Liver (tissue), 9 donors: ENCODE measurements around the gene SNRPA1. TPM values are rescaled to one million over a fixed set of nuclear protein-coding genes. Genes with fewer than 3 reads are reported as not detected.

Experiments
- DNase-seq: peaks from one replicate; pipeline ENCODE4 v3.0.0-alpha.2; 2017; ENCODE audit warnings: low spot score
- H3K27ac ChIP-seq, 2 donors: one replicate each; pipeline ENCODE4 v1.7.0; 2013; ENCODE audit warnings: inconsistent platforms in 2 of 2, low read length in 2 of 2, control low read depth in 1 of 2, low read depth in 1 of 2, mild to moderate bottlenecking in 1 of 2
- H3K27me3 ChIP-seq, 4 donors: one replicate each; pipeline versions ENCODE4 v1.6.1 to v1.7.0; 2013; ENCODE audit warnings: low read length in 3 of 4, inconsistent platforms in 1 of 4, mild to moderate bottlenecking in 1 of 4, moderate library complexity in 1 of 4; ENCODE audit not compliant: control insufficient read depth in 4 of 4, insufficient read depth in 4 of 4
- H3K36me3 ChIP-seq, 4 donors: one replicate each; pipeline versions ENCODE4 v1.6.1 to v1.7.0; 2013; ENCODE audit warnings: low read length in 3 of 4, mild to moderate bottlenecking in 3 of 4, low read depth in 1 of 4, moderate library complexity in 1 of 4; ENCODE audit not compliant: control insufficient read depth in 4 of 4, insufficient read depth in 3 of 4
- H3K4me1 ChIP-seq, 4 donors: one replicate each; pipeline versions ENCODE4 v1.6.1 to v1.7.0; 2013; ENCODE audit warnings: low read length in 3 of 4, mild to moderate bottlenecking in 3 of 4, moderate library complexity in 1 of 4; ENCODE audit not compliant: control insufficient read depth in 4 of 4, insufficient read depth in 4 of 4
- H3K4me3 ChIP-seq, 3 donors: one replicate each; pipeline versions ENCODE4 v1.6.1 to v1.7.0; 2013; ENCODE audit warnings: low read length in 3 of 3, control low read depth in 1 of 3, low read depth in 1 of 3, mild to moderate bottlenecking in 1 of 3
- H3K9ac ChIP-seq, 2 donors: one replicate each; pipeline ENCODE4 v1.7.0; 2013; ENCODE audit warnings: low read length in 2 of 2, mild to moderate bottlenecking in 2 of 2, moderate library complexity in 2 of 2, control low read depth in 1 of 2, low read depth in 1 of 2
- H3K9me3 ChIP-seq, 4 donors: one replicate each; pipeline versions ENCODE4 v1.6.1 to v1.7.0; 2013; ENCODE audit warnings: low read length in 3 of 4; ENCODE audit not compliant: control insufficient read depth in 4 of 4
- EGR1 ChIP-seq, 2 donors: IDR thresholded peaks; 2 replicates each; pipeline ENCODE4 v1.6.1; 2016 to 2018; ENCODE audit warnings: antibody characterized with exemption in 2 of 2, low read depth in 2 of 2
- FOXA1 ChIP-seq: IDR thresholded peaks from 2 replicates; pipeline ENCODE4 v1.6.1; 2016; ENCODE audit warnings: antibody characterized with exemption
- FOXA2 ChIP-seq: IDR thresholded peaks from 2 replicates; pipeline ENCODE4 v1.6.1; 2016; ENCODE audit warnings: antibody characterized with exemption
- GABPA ChIP-seq, 2 donors: IDR thresholded peaks in 1 of 2; conservative IDR thresholded peaks in 1 of 2; 2 replicates each; pipeline ENCODE4 v1.6.1; 2016; ENCODE audit warnings: antibody characterized with exemption in 2 of 2, mild to moderate bottlenecking in 1 of 2, moderate library complexity in 1 of 2
- HNF4A ChIP-seq, 2 donors: conservative IDR thresholded peaks; 2 replicates each; pipeline ENCODE4 v1.6.1; 2016; ENCODE audit warnings: antibody characterized with exemption in 2 of 2, mild to moderate bottlenecking in 2 of 2
- HNF4G ChIP-seq: IDR thresholded peaks from 2 replicates; pipeline ENCODE4 v1.6.1; 2016; ENCODE audit warnings: antibody characterized with exemption
- JUND ChIP-seq, 2 donors: IDR thresholded peaks; 2 replicates each; pipeline ENCODE4 v1.6.1; 2016; ENCODE audit warnings: antibody characterized with exemption in 2 of 2
- NR2F2 ChIP-seq: IDR thresholded peaks from 2 replicates; pipeline ENCODE4 v1.6.1; 2016; ENCODE audit warnings: antibody characterized with exemption
- RAD21 ChIP-seq, 2 donors: IDR thresholded peaks; 2 replicates each; pipeline ENCODE4 v1.6.1; 2016; ENCODE audit warnings: antibody characterized with exemption in 2 of 2, mild to moderate bottlenecking in 2 of 2
- RXRA ChIP-seq, 2 donors: IDR thresholded peaks; 2 replicates each; pipeline ENCODE4 v1.6.1; 2017 to 2018; ENCODE audit warnings: antibody characterized with exemption in 2 of 2, mild to moderate bottlenecking in 1 of 2
- SP1 ChIP-seq: IDR thresholded peaks from 2 replicates; pipeline ENCODE4 v1.6.1; 2018; ENCODE audit warnings: antibody characterized with exemption, mild to moderate bottlenecking
- TAF1 ChIP-seq: conservative IDR thresholded peaks from 2 replicates; pipeline ENCODE4 v1.6.1; 2016; ENCODE audit warnings: antibody characterized with exemption, mild to moderate bottlenecking
- YY1 ChIP-seq: IDR thresholded peaks from 2 replicates; pipeline ENCODE4 v1.6.1; 2016; ENCODE audit warnings: antibody characterized with exemption, mild to moderate bottlenecking
- WGBS: extraction: QIAGEN DNeasy Blood & Tissue Kit; methylation state at CpG from one replicate; pipeline ENCODE4 v1.1.7; 2013; 5-methylcytosine and 5-hydroxymethylcytosine counted together
- polyA plus RNA-seq, 2 donors: library from polyadenylated mRNA; stranded (reverse) in 1 of 2; unstranded in 1 of 2; fragments of 200-250 nt in 1 of 2; fragments of >200 nt in 1 of 2; fragmentation: Nextera tagmentation in 1 of 2; extraction: Ambion mirVana in 1 of 2; gene quantifications; one replicate each; pipeline versions ENCODE4 v1.2.1 to v1.2.3, GENCODE V29; 2013 to 2015
- total RNA-seq, 2 donors: library from RNA; depleted of rRNA; stranded (reverse); fragments of >200 nt; gene quantifications; one replicate each; pipeline ENCODE4 v1.2.3, GENCODE V29; 2014
- TF ChIP-seq, protein P1 (sequence below): IDR thresholded peaks from 2 replicates; pipeline ENCODE4 v1.6.1; 2016; ENCODE audit warnings: antibody characterized with exemption
- TF ChIP-seq, protein P2 (sequence below): IDR thresholded peaks from 2 replicates; pipeline ENCODE4 v1.6.1; 2016; ENCODE audit warnings: antibody characterized with exemption, mild to moderate bottlenecking
- TF ChIP-seq, protein P3 (sequence below): fragments of 150-350 bp; IDR thresholded peaks from 2 replicates; pipeline ENCODE4 v1.5.1; 2017; ENCODE audit warnings: improper control_type of control experiment, low read depth, low read length; ENCODE audit not compliant: missing input control
- TF ChIP-seq, protein P4 (sequence below): IDR thresholded peaks from 2 replicates; pipeline ENCODE4 v1.6.1; 2016; ENCODE audit warnings: antibody characterized with exemption
- TF ChIP-seq, protein P5 (sequence below): IDR thresholded peaks from 2 replicates; pipeline ENCODE4 v1.6.1; 2016; ENCODE audit warnings: antibody characterized with exemption
- donor health status: healthy.
- donor health status: healthy.
- donor health status: healthy.
- donor health status: healthy.
- donor health status: healthy.

Gene SNRPA1
- total and polyA plus RNA-seq, 4 donors = 12.7 to 31.7 (median 18.0) TPM

DNA sequence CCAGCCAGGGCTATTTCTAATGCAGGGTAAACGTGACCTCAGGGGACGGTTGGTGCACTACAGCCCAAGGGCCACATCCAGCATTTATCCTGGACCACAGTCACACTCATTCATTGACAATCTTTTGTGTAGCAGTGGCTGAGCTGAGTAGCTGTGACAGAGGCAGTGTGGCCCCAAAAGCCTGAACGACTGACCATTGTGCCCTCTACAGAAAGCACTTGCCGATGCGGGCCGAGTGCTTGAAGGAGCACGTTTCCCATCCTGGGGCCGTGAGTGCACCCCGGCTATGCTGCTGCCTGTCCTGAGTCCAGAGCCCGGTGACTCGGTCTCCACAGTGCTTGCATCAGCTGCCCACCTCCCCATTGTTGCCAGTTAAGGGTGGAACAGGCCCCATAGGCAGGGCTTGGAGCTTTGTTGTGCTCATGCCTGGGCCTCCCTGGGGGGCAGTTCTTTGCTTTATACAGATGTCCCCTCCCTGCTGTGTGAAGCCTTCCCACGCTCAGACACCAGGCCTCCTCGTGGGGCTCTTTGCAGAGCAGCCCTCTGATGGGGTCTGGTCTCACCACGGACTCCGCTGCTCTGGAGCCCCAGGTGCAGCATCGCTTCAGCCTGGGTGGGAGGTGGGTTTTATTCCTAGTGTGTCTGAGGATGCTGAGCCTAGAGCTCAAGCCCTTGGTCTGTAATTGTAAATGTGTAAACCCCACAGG lies 13.0 kb upstream of the SNRPA1 start:
- H3K36me3 ChIP-seq = peaks cover 6 to 50% (median 23%) of the 10 kb centered on the region in 4 donors
- no peaks in the 10 kb centered on the region for H3K4me1 ChIP-seq
- no peaks in the 10 kb centered on the region for H3K27me3 ChIP-seq
- H3K9me3 ChIP-seq = no peaks in the 10 kb centered on the region
- 85% methylated on average over 16 of the region's 16 CpGs for WGBS
- no peak overlapping the region for H3K27ac ChIP-seq
- no peak overlapping the region for H3K4me3 ChIP-seq
- DNase-seq = no peak
- TF ChIP-seq SP1 (no peak), FOXA1 (no peak), HNF4G (no peak), HNF4A (conservative IDR thresholded peaks at IDR 0.05) (no peak), TAF1 (no peak), FOXA2 (no peak), RAD21 (IDR thresholded peaks at IDR 0.05) (no peak), EGR1 (IDR thresholded peaks at IDR 0.05; ENCODE audit: low read depth in 2 of 2) (no peak), NR2F2 (no peak), GABPA (IDR thresholded peaks at IDR 0.05 in 1 of 2, conservative IDR thresholded peaks at IDR 0.05 in 1 of 2) (no peak), YY1 (no peak), JUND (IDR thresholded peaks at IDR 0.05) (no peak), RXRA (IDR thresholded peaks at IDR 0.05) (no peak)
- TF ChIP-seq, protein P1, sequence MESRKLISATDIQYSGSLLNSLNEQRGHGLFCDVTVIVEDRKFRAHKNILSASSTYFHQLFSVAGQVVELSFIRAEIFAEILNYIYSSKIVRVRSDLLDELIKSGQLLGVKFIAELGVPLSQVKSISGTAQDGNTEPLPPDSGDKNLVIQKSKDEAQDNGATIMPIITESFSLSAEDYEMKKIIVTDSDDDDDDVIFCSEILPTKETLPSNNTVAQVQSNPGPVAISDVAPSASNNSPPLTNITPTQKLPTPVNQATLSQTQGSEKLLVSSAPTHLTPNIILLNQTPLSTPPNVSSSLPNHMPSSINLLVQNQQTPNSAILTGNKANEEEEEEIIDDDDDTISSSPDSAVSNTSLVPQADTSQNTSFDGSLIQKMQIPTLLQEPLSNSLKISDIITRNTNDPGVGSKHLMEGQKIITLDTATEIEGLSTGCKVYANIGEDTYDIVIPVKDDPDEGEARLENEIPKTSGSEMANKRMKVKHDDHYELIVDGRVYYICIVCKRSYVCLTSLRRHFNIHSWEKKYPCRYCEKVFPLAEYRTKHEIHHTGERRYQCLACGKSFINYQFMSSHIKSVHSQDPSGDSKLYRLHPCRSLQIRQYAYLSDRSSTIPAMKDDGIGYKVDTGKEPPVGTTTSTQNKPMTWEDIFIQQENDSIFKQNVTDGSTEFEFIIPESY = no peak
- TF ChIP-seq, protein P2, sequence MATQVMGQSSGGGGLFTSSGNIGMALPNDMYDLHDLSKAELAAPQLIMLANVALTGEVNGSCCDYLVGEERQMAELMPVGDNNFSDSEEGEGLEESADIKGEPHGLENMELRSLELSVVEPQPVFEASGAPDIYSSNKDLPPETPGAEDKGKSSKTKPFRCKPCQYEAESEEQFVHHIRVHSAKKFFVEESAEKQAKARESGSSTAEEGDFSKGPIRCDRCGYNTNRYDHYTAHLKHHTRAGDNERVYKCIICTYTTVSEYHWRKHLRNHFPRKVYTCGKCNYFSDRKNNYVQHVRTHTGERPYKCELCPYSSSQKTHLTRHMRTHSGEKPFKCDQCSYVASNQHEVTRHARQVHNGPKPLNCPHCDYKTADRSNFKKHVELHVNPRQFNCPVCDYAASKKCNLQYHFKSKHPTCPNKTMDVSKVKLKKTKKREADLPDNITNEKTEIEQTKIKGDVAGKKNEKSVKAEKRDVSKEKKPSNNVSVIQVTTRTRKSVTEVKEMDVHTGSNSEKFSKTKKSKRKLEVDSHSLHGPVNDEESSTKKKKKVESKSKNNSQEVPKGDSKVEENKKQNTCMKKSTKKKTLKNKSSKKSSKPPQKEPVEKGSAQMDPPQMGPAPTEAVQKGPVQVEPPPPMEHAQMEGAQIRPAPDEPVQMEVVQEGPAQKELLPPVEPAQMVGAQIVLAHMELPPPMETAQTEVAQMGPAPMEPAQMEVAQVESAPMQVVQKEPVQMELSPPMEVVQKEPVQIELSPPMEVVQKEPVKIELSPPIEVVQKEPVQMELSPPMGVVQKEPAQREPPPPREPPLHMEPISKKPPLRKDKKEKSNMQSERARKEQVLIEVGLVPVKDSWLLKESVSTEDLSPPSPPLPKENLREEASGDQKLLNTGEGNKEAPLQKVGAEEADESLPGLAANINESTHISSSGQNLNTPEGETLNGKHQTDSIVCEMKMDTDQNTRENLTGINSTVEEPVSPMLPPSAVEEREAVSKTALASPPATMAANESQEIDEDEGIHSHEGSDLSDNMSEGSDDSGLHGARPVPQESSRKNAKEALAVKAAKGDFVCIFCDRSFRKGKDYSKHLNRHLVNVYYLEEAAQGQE = no peak
- TF ChIP-seq, protein P3, sequence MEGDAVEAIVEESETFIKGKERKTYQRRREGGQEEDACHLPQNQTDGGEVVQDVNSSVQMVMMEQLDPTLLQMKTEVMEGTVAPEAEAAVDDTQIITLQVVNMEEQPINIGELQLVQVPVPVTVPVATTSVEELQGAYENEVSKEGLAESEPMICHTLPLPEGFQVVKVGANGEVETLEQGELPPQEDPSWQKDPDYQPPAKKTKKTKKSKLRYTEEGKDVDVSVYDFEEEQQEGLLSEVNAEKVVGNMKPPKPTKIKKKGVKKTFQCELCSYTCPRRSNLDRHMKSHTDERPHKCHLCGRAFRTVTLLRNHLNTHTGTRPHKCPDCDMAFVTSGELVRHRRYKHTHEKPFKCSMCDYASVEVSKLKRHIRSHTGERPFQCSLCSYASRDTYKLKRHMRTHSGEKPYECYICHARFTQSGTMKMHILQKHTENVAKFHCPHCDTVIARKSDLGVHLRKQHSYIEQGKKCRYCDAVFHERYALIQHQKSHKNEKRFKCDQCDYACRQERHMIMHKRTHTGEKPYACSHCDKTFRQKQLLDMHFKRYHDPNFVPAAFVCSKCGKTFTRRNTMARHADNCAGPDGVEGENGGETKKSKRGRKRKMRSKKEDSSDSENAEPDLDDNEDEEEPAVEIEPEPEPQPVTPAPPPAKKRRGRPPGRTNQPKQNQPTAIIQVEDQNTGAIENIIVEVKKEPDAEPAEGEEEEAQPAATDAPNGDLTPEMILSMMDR = no peak
- TF ChIP-seq, protein P4, sequence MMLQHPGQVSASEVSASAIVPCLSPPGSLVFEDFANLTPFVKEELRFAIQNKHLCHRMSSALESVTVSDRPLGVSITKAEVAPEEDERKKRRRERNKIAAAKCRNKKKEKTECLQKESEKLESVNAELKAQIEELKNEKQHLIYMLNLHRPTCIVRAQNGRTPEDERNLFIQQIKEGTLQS = no peak
- TF ChIP-seq, protein P5, sequence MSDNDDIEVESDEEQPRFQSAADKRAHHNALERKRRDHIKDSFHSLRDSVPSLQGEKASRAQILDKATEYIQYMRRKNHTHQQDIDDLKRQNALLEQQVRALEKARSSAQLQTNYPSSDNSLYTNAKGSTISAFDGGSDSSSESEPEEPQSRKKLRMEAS = no peak
- no peak overlapping the region for H3K9ac ChIP-seq
